ENCODE results near the gene GRHL1. TPM values are rescaled to one million over a fixed set of nuclear protein-coding genes. Genes with fewer than 3 reads are reported as not detected.

Gene GRHL1
- total and polyA plus RNA-seq, 9 of the 15 experiments (the other 6 are each of a cell fraction or from before 2014, with no cell fraction given), result 1.7 to 6.1 (median 4.7) TPM

GRCh38 chr2:9951522-9952285, at the start of gene GRHL1 (continued):
- TF ChIP-seq, protein P1, sequence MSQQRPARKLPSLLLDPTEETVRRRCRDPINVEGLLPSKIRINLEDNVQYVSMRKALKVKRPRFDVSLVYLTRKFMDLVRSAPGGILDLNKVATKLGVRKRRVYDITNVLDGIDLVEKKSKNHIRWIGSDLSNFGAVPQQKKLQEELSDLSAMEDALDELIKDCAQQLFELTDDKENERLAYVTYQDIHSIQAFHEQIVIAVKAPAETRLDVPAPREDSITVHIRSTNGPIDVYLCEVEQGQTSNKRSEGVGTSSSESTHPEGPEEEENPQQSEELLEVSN (IDR thresholded peaks at IDR 0.05; ENCODE audit: borderline replicate concordance in 1 of 2, extremely low read depth in 1 of 2, insufficient read depth in 1 of 2, insufficient read length in 1 of 2, low read depth in 1 of 2, low read length in 1 of 2, poor library complexity in 1 of 2, severe bottlenecking in 1 of 2), result peak in 1 of 2 experiments; percentile 31
- TF ChIP-seq RBM25 (IDR thresholded peaks at IDR 0.05; ENCODE audit: low read depth, low read length, severe bottlenecking) (peak; percentile 93), PHB (CRISPR knock-in tag; IDR thresholded peaks at IDR 0.05) (no peak), GTF2E2 (tag; IDR thresholded peaks at IDR 0.05) (peak; percentile 42; the same call in 1 of the 2 replicates), MGA (IDR thresholded peaks at IDR 0.05) (no peak), NFYB (IDR thresholded peaks at IDR 0.05; ENCODE audit: extremely low read depth, insufficient read length) (peak; percentile 18), POLR2AphosphoS2 (IDR thresholded peaks at IDR 0.05; ENCODE audit: low read length) (no peak), MAZ (CRISPR knock-in tag; conservative IDR thresholded peaks at IDR 0.05 in 1 of 2, IDR thresholded peaks at IDR 0.05 in 1 of 2) (peak in 1 of 2 experiments; percentile 56; a peak in 2 of 4 replicates)
- TF ChIP-seq, protein P2, sequence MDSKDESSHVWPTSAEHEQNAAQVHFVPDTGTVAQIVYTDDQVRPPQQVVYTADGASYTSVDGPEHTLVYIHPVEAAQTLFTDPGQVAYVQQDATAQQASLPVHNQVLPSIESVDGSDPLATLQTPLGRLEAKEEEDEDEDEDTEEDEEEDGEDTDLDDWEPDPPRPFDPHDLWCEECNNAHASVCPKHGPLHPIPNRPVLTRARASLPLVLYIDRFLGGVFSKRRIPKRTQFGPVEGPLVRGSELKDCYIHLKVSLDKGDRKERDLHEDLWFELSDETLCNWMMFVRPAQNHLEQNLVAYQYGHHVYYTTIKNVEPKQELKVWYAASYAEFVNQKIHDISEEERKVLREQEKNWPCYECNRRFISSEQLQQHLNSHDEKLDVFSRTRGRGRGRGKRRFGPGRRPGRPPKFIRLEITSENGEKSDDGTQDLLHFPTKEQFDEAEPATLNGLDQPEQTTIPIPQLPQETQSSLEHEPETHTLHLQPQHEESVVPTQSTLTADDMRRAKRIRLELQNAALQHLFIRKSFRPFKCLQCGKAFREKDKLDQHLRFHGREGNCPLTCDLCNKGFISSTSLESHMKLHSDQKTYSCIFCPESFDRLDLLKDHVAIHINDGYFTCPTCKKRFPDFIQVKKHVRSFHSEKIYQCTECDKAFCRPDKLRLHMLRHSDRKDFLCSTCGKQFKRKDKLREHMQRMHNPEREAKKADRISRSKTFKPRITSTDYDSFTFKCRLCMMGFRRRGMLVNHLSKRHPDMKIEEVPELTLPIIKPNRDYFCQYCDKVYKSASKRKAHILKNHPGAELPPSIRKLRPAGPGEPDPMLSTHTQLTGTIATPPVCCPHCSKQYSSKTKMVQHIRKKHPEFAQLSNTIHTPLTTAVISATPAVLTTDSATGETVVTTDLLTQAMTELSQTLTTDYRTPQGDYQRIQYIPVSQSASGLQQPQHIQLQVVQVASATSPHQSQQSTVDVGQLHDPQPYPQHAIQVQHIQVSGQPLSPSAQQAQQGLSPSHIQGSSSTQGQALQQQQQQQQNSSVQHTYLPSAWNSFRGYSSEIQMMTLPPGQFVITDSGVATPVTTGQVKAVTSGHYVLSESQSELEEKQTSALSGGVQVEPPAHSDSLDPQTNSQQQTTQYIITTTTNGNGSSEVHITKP (IDR thresholded peaks at IDR 0.05; ENCODE audit: partially characterized antibody), result no peak

All from K562 (cell line).